NCI-H524 treated with DMSO at 0.1 percent for 48 hours (cell line): ENCODE data around the gene FOSL2.

Experiments
- DNase-seq: peaks from one replicate; lab custom pipeline; 2025; lab: John Stamatoyannopoulos, UW

FOSL2 gene

DNA sequence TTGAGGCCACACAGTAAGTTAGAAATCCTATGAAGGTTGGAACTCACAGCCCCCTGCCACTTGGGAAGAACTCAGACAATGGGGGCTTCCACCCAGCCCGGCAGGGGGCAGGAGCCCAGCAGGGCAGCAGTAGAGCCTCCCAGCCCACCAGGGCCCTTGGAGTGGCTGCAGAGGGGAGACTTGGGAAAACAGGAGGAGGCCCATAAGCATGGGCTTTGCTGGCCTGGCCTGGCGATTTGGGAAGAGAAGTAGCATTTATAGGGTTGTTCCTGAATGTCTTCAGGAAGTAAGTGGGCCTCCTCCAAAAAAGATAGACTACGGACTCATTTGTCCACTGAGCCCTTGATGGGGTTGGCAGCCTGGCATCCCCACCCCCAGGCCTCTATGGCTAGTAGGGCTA, 17.4 kb upstream of the FOSL2 start:
- no peak for DNase-seq

DNA sequence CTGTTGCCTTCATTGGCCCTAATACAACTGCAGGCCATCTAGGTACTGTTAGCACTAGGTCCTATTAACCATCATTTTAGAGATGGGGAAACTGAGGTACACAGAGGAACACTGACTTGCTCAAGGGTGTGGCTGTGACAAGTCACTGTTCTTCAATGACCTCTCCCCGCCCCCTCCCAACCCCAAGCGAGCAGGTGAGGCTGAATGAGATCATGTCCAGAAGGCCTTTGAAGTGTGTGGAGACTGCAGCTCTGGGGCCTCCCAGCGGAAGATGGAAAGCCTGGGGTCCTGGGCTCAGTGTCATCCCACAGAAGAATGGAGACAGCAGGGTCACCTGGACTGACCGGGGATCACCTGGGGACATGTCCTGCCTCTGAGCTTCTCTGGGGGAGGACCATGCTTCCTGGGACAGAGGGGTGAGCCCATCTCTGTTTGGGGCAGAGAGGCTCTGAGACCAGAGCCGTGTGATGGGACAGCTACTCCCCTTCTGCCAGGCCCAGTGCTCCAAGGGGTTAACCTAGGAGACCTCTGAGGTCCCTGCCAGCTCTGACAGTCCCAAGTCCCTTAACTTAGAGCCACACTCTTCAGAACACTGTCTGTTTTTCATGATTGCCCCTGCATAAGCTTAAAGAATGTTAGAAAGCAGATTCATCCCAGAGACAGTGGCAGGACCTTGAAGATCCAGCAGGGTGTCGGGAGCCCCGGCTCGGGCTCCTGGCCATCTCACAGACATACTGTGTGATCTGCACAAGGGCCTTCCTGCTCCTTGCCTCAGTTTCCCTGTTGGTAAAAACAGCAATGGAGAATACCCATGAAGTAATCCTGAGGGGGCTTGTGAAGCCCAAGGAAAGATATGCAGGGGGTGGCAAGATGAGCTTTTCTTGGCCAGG, 16.7 kb upstream of the FOSL2 start:
- DNase-seq, result no peak

DNA sequence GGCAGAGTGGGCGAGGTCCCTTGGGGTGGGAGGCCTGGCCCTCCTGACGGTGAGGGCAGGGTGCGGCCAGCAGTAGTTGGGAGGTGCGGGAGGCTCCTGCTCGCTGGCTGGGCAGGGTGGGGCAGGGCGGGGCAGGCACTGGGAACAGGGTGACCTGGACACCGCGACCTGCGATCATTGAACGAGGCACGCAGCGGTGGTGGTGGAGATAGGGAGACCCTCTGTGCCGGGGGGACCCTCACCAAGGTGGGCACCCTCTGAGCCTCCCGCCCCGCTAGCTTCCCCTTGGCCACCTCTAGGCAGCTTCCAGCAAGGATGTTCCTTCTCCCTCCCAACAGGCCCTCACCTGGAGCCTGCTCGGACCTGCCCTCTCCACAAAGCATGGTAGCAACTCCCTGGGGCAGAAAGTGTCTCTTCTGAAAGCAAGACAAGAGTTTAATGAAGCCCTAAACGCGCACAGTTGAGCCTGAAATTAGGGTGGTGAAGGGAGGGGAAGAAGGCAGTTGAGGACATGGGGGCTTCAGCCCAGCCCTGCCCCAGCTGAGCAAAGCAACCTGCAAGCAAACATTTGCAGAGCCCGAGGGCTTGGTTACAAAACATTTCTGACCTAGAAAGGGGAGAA, 15.4 kb upstream of the FOSL2 start:
- DNase-seq, result no peak

DNA sequence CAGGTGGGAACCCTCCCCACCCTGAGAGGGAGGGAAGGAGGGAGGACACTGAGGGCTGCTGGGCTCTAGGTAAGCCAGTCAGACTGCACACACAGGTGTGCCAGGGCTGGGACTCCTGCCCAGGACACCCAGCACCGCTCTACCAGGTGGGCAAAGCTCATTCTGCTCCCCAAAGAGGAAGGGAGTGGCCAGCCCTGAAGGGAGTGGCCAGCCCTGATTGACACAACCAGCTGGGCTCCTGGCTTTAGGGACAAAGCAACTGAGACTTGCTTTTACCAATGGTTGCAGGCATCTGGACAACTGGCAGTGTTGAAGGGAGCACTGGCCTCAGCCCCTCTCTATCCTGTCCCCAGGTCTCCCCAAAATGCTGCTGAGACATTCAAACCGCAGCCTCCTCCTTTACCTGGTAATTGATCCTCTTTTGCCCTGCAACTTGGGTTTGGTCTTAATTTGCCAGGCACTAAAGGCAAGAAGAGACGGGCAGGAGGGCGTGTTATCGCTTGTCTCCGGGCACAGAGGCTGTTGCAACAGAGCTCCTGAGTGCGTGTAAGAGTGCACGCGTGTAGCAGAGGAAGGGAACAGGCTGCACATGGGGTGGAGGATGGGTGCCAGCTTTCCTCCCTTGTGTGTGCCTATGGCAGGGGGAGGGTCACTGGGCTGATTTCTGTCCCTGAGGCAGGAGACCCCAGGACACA, 14.5 kb upstream of the FOSL2 start:
- no peak for DNase-seq

DNA sequence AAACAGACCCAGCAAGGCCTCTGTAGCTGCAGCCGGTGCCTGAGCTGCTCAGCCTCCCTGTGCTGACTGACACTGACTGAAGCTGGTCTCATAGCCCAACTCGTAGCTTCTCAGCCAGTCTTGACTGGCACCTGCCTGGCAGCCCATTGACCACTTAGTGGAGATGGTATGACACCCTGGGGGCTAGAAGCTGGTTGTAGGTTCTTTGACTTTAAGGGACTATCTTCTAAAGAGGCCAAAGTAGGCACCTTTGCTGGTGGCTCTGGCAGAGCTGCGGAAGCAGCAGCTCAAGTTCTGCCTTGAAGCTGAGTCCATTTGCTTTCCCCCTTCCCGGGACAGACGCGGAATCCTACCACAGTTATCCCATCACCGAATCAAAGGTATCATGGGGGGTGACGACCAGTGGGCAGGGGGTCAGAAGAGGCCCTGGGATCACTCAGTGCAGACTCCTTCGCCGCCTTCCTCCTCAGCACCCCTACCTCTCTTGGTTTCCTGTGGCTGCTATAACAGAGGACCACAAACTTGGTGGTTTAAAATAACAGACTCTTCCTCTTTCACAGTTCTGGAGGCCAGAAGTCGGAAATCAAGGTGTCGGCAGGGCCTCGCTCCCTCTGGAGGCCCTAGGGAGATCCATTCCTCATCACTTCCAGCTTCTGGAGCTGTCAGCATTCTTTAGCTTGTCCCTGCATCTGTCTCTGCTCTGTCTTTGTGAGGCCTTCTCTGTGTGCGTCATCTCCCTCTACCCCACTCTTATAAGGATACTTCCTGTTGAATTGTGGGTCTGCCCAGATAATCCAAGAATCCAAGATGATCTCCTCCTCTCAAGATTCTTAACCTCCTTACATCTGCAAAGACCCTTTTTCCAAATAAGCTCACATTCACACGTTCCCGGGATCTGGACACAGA, 13.7 kb upstream of the FOSL2 start:
- DNase-seq, result no peak

DNA sequence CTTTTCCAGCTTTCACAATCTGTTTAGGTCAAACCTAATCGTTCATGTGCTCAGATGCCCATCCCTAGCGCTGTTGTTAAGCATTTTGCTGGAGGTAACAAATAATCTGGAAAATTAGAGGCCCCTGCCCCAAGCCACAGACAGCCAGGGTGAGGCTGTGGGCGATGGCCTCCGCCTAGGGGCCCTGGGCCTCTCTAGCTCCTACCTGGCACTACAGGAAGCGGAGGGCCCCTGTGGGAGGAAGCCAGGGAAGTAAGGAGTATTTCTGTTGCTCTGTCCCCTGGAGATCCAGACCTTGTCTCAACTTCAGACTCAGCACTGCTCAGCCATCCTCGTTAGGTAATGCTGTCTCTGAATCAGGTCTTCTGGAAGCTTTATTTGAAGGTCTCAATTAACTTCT, 12.4 kb upstream of the FOSL2 start:
- DNase-seq, result no peak

DNA sequence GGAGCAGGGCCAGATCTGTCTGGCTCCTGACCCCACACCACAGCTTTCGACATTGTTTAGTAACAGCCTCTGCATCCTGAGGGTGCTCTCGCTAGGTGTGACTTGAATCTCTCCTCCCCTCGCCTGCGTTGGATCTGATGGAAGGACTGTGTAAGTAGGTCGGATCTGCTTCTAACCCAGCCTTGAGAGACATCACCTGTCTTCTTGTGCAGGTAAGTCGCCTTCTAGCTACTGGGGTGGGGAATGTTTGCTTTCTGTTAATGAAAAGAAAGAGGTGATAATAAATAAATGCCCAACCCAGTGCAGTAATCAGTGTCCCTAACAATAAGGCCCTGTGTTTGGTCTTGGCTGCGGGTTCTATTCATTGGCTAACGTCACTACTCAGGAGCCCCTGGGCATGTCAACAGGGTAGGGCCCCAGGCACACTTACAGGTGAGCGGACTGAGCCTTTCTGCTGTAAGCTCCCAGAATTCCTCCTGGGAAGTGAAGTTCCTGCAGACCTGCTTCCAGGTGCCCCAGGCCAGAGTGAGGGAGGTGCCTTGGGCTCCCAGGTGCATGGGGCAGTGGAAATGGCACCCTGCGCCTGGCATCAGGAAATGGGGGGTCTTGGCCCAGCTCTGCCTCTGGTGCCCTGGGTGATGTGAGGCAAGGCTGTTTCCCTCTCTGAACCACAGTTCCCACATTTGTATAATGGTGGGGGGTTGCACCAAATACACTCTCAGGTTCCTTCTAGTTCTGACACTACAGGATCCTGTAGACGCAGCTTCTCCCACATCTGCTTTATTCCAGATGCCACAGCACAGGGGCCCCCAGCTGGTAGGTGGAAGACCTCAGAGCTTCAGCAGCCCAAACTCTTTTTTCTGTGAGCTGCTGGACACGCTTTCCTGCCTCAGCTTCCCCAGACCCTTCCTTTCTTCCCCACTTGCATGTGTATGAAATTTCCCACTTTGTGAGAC, 11.2 kb upstream of the FOSL2 start:
- no peak for DNase-seq

DNA sequence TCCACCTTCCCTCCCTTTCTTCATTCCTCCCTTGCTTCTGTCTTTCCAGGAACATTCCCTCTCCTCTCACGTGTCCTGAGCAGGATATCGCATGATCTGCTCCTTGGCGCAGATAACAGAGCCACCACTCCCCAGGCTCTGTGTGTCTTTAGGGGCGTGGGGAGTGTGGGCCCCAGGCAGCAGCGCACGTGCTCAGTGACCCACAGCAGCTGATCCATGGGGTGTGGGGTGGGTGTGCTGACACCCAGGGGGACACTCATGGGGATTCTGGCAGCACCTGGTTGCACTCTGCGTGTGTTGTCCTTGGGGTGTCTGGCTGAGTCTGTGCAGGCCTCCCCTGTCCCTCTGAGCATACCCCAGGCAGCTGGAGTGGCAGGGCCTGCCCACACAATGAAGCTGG, 9.9 kb upstream of the FOSL2 start:
- DNase-seq, result no peak

DNA sequence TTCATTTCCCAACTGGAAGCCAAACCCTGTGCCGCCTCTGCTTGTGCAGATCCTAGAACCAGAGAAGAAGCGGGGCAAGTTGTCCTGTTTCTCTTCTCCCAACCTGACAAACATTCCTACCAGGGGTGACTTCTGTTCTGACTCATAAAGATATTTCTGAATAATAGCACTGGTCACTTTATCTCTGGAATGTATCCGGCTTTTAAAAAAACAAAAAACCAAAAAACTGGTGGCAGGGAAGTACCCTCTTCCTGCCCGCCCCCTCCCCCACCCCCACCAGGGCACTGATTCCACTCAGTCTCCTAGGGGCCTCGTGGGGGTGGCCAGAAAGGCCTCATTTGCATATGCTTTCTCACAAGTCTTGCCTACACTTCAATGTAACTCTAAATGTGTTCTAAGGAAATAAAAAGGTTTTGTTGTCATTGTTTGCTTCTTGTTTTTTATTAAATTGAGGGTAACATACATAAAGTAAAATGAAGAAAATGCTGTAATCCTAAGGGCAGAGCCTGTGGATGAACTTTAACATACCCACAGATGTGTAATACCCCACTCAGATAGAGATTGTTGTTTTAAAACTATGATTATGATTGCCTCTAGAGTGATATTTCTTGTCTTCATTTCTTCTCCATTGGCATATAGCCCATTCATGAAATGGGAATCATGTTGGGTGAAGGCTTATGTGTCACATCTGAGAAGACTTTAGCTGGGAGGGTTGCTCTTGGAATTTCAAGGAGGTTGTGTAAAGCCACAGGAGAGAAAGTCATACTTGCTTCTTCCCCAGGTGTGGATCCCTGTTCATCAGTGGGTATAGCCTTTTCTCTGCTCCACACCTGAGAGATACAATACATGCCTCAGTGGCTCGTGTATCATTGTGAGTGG, 5.3 kb upstream of the FOSL2 start:
- no peak for DNase-seq

DNA sequence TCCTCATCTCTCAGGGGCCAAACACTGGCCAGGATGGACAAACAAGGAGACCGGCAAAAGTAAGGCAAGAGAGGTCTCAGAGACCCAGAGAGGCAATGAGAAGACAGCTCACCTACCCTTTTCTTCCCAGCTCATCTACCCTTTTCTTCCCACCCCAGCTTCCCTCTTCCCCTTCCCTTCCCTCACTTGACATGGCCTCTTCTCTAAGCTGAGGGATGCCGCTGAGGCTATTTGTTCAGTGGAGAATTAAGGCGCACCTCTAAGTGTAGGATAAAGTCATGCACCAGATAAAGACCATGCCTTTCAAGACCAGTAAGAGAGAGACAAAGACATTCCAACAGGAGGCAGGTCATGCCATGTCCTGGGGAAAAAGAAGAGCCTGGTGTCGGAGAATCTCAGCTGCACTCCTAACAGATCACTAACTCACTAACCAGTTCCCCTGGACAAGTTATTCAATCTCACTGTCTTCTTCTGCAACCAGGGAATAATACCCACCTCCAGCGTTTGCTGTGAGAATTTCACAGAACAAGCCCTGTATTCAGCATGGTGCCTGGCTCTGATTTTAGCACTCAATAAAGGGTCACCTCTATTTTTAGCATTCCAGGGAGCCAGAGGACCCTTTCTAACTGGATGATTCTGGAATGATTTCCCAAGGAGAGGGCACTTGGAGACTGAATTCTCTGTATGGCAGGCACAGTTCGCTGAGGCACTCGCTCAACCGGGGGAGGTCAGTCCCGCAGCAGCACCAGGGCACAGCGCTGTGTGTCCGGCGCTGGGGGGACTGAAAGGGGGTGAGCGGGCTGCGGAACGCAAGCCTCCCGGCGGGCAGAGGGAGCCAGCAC, 3.0 kb upstream of the FOSL2 start:
- no peak for DNase-seq

DNA sequence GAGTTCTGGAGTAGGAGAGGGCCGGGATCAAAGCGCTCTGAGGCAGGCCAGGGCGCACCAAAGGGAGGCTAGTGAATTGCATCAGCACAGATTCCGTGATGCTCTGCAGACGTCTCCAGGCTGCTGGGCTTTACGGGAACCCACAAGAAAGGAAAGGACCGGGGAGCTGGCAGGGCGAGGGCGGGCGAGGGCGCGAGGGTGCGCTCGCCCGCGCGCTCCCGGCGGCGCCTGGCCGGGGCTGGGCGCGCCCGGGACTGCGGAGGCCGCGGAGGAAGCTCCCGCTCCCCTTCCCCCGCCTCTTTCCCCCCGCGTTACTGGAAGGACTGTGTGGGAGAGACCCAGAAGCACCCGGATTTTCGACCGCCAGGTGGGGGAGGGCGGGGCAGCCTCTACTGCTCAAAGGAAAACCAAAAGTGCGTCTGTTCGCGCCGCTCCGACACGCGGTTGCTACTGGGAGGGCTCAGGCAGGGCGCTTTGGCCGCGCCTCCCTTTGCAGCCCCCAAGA, 2.4 kb upstream of the FOSL2 start:
- peak; percentile 24 for DNase-seq

DNA sequence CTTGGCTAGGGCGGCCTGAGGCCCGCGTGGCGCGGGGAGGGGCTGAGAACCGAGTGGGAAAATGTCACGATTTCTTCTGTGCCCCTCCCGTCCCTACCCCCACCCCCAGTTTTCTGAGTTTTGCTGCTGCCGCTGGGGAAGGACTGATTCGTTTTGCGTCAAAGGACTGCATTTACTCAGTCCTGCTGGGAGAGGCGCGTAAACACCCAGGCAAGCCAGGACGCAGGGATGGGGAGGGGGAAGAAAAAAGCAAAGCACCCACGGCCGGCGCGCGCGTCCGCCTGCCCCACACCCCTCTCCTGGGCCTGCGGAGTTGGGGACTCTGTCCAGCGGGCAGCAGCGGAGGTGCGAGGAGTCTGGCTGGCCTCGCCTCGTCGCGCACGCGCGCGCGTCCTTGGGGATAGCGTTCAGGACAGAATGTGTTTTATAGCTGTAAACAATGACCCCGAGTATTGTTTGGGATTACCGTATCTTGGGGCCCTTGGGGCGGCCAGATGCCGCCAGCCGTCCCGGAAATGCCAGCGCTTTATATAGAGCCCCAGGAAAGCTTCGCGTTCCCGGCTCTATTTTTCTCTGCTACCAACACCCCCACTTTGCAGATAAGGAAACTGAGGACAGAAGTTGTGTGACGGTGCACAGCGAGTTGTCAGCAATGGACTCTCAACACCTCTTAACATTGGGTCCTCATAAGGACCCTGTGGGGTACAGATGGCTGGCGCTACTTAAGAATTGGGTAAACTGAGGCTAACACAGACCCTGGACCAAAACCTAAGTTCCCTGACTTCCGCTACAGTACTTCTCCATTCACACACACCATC, 1.7 kb upstream of the FOSL2 start:
- DNase-seq, result no peak

DNA sequence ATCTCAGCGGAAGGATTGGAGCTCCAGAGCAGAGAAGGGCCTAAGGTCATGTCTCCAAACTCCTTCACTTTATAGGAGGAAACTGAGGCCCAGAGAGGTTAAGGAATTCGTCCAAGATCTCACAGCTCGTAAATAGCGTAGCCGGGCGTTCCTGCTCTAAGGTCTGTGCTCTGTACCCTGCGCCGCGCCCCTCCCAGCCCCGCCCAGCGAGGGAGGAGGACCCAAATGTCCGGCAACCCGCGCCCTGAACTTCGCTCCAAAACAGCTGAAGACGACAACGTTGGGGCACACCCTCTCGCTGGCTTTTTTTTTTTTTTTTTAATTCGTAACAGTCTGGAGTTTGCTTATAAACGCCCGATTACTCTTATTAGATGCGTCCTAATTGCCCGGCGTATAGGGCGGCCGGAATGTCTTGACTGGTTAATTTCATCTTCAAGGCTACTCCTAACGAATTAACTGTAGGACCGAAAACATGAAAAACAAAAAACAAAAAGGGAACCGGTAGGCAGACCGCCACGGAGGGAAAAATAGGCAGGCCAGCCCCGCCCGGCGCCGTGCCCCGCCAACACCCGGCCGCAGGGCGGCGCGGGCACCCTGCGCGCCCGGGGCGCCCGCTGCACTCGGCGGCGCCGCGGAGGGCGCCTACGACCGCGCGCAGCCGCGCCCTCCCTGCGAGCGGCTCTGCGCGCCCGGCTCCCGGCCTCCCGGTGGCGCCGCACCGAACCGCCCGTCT, 928 bp upstream of the FOSL2 start:
- no peak for DNase-seq

DNA sequence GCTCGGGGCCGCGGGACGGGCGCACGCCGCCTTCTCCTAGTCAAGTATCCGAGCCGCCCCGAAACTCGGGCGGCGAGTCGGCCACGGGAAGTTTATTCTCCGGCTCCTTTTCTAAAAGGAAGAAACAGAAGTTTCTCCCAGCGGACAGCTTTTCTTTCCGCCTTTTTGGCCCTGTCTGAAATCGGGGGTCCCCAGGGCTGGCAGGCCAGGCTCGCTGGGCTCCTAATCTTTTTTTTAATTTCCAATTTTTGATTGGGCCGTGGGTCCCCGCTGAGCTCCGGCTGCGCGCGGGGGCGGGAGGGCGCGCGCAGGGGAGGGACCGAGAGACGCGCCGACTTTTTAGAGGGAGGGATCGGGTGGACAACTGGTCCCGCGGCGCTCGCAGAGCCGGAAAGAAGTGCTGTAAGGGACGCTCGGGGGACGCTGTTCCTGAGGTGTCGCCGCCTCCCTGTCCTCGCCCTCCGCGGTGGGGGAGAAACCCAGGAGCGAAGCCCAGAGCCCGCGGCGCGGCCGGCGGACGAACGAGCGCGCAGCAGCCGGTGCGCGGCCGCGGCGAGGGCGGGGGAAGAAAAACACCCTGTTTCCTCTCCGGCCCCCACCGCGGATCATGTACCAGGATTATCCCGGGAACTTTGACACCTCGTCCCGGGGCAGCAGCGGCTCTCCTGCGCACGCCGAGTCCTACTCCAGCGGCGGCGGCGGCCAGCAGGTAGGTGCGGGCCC, 617 bp downstream of the FOSL2 start:
- DNase-seq, result no peak

DNA sequence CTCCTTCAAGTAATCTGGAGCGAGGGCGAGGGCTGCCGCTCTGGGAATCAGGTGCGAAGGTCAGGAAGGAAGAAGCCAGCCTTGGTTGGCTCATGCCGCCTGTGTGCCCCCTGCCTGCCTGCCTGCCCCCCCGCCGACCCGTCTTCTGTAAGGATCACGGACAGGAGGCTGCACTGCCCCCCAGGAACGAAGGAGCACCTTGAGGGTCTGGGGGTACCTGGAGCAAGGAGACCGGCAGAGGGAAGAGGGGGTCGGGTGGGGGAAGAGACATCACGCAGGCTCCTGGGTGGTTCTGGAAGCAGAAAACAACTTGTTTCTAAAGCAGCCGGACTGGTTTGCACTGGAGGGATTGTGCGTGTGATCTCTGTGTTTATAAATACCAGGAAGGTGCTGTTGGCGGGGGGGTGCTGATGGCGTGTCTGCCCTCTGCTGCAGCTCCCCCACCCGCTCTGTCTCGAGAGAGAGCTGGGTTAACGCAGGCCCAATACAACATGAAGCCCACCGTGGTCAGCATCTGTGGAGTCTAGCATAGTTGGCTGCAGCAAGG, 1.7 kb downstream of the FOSL2 start:
- DNase-seq, result no peak

DNA sequence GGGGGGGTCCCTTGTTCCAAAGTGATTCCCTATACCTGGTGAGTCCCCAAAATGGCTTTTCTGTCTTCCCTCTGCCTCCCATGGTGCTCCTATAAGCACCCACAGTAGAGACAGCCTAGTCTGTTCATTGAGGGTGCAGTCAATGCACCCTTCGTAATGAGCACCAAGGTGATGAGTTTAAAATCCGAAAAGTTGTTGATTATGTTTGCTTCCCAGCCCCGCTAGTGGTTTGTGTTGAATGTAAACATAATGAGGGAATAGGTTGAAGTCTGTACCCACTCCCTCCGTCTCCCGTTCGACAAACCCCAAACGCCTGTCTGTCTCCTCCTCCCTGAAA, 2.3 kb downstream of the FOSL2 start:
- no peak for DNase-seq
